ENCODE measurements around the gene AK5.

AK5 gene

DNA sequence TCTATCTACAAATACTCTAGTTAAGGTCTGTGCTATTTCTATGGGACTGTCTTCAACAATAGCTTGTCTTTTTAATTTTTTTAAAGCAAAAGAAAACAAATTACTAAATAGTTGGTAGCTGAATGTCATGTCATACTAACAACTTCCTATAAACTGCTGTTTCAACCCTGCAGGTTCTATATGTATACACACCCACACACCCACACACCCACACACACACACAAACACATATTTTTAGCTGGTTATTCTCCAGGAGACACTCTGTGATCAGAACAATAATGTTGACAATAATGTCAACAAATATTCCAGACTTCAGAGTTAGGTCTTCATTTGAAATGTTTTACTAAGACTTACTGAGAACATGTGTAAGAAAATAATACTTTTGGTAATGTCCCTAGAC is 66.7 kb downstream of the AK5 start:
- DNase-seq (ENCODE audit: insufficient read length, low spot score) (no peak), FAIRE-seq (no peak)

DNA sequence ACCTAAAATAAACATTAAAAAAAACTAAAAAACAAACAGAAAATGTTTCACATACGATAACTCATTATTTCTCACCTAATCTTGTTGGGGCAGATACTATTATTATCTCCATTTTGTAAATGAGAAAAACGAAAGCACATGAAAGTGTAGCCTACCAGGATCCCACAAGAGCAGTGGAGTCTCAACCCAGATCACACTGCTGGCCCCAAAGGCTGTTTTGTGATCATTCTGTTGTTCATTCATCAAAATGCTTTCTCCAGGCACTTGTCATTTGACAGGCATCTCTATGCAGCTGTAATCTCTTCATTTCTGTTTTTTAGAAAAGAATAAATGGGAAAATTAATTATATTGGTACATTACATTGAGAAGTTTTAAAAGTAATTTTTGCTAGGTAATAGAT is 67.5 kb downstream of the AK5 start:
- DNase-seq (ENCODE audit: insufficient read length, low spot score) (no peak), FAIRE-seq (no peak)

DNA sequence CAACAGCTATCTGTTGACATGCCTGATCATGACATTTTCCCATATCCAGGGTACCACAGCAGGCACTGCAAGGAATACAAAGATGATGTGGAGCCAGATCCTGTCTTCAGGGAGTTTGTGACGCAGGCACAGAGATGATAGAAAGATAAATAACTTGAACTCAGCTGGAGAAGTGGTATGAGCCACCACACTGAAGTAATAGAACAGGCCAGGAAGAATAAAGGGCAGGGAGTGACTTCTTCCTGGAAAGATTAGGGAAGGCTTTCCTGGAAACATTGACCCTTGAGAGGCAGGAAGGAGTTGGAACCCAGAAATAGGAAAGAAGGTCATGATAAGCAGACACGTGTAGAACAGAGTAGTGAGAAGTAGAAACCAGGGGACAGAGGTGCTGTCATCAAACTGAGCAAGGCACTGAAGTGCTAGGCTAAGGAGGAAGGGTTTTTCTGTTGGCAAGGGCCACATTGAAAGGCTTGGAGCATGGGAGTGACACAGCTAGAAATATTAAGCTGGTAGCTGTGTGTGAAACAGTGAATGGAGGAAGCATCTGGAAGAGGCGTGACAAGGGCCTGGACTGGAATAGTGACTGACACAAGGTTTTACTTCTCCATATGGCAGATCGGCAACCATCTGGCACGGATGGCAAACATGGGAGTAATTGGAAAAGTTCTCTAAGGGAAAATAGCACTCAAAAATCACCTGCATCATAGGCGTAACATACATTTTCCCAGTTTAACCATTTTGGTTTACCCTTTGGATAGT is 68.4 kb downstream of the AK5 start:
- FAIRE-seq (no peak), DNase-seq (ENCODE audit: insufficient read length, low spot score) (no peak)

DNA sequence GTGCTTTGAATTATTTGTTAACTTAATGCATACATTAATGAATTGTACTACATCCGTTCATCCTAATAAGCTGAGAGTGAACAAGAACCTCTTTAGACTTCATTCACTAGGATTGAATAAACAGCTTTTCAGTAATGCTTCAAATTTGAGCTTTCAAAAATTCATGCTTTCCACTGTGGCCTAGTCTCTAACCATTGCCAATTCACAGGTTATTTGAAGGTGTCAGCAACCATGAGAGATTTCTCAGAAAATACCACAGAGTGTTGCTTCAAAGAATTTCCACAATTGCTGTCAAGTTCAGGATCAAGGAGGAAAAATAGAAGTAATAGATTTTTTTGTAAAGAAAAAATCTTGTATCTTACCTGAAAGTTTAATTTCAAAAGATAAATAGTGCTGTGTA is 72.7 kb downstream of the AK5 start:
- DNase-seq (ENCODE audit: insufficient read length, low spot score) (no peak), FAIRE-seq (no peak)

DNA sequence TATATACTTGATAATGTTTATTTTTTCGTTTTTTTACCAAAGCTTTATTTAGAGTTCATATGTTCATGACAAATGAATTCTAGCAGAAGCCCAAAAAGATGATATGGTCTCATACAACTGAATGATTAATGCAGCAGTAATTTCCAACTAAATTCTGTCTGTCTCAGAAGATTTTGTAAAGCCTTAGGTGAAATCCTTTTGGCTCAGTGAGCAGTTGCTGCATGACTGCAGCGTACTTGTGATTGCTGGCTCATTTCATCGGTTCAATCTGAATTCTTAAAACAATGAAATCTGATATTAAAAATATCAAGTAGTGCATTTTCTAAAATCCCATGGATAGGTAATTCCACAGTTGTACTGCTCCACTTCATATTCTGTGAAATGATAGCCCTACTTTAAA is 73.2 kb downstream of the AK5 start:
- FAIRE-seq, result no peak
- DNase-seq (ENCODE audit: insufficient read length, low spot score), result no peak

DNA sequence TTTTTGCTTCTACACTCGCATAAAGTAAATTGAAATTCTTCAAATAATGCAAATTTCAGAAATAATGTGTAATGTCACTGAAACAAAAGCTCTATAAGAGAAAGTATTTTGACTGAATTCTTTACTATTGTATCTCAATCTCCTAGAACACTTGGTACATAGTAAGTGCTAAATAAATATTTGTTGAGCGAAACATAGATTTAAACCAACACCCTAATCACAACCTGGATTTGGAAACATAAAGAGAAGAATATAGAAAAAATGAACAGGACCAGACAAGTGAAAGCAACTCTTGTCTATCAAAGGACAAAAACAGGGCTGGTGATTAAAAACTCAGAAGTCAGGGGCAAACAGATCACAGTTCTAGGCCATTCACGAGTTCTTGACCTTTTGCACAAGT is 74.3 kb downstream of the AK5 start:
- FAIRE-seq, result no peak

DNA sequence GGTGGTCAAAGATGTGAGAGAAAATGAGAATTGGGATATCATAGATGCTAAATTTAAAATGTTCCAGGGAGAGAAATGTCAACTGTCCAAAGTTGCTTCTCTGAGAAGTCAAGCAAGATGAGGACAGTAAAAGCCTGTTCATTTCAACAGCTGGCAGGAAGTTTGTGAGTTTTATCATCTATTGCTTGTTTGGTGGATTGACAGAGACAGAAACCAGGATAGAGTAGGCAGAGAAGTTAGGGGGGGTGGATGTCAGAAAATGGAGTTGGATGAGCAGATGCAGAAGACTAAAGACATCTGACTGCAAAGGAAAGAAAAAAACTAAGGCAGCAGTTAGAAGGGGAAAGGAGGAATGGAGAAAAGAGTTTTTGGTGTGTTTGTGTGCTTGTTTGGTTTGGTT is 78.4 kb downstream of the AK5 start:
- no peak for DNase-seq (ENCODE audit: insufficient read length, low spot score)
- no peak for FAIRE-seq

More for the DNA sequence above, 74.3 kb downstream of the AK5 start:
- DNase-seq (ENCODE audit: insufficient read length, low spot score), result no peak

DNA sequence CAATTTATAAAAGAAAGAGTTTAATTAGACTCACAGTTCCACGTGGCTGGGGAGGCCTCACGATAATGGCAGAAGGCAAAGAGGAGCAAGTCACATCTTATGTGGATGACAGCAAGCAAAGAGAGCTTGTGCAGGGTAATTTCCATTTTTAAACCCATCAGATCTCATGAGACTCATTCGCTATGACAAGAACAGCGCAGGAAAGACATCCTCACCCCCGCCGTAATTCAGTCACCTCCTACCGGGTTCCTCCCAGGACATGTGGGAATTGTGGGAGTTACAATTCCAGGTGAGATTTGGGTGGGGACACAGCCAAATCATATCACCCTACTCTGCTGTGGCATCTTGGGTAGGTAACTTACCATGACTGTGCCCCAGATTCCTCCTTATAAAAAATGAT is 79.8 kb downstream of the AK5 start:
- DNase-seq (ENCODE audit: insufficient read length, low spot score) (no peak), FAIRE-seq (no peak)

DNA sequence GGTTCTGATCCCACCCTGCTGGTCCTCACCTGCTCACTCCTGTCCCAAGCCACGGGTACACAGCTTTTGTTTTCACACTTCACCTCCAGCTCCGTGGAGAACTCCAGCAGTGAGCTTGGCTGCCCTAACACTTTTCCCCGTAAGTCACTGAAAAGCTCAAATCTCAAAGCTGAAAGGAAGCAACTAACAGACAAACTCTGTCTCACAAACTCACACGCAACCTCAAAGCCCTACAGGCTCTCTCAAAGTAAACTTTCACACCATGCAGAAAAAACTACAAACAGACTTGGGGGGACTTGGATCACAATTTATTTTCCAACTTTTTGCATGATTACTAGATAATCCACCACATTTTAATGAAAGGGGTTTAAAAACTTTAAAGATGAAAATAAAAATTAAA is 88.3 kb downstream of the AK5 start:
- no peak for FAIRE-seq
- no peak for DNase-seq (ENCODE audit: insufficient read length, low spot score)

DNA sequence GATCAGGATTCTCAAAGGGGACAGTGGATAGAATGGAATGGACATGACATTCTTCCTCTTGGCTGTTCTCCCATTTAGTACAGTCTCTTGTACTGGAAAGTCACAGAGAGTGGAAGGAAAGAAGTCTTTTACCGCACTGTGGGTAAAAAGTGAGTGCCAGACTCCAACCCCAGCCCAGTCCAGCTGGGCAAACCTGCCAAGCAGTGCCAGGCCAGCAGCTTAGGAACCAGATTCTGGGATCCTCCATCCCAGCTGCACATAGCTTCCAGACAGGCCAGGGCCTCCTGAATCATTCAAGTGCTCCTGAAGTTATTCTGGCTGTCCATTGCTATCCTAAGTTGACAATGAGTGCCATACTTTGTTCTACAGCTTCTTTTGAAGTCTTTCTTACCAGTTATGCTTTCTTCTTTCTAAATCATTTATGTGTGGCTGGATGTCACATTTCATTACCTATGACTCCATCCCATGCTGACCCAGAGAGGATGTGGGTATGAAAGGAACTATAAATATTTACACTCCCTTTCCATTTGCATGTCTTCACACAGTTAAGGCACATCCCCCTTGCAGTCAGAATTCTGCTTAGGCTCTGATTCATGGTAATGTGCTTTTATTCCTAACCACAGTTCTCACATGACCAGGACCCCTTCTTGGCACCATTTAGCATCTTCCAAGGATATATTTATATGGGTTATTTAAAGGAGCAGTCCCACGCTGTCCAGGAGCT is 88.9 kb downstream of the AK5 start:
- no peak for DNase-seq (ENCODE audit: insufficient read length, low spot score)
- FAIRE-seq, result no peak

DNA sequence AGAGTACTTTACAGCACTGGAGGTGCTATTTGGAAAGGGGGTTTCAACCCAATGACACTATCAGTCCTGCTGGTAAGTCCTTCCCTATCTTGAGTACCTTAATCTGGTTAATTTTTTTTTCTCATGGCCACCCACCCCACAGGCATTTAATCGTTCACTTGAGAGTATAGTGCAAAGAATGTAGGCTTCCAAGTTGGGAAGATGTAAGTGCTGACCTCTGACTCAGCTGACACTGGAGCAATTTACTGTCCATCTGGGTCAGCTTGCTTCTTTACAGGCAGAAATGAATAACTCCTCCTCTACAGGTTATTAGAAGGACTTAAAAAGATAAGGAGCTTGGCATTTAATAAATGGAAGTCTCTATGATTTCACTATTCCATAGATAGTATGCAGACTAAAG is 89.6 kb downstream of the AK5 start:
- FAIRE-seq, result no peak
- DNase-seq (ENCODE audit: insufficient read length, low spot score), result no peak

DNA sequence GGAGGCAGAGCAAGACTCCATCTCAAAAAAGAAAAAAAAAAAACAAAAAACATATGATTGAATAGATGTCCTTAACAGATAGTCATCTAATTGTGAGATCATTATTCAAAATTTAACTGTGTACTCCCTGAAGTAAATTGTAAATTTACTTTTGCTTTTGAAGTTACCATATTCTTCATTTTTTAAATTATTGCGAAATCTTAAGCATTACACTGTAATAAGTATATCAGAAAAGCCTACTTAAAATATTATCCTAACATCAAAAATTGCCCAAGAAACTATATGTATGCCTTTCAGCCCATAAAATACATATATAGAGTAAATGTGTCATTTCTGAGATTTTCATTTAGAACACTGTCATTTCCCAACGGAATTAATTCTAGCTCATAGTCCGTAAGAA is 91.9 kb downstream of the AK5 start:
- FAIRE-seq (no peak), DNase-seq (ENCODE audit: insufficient read length, low spot score) (no peak)

DNA sequence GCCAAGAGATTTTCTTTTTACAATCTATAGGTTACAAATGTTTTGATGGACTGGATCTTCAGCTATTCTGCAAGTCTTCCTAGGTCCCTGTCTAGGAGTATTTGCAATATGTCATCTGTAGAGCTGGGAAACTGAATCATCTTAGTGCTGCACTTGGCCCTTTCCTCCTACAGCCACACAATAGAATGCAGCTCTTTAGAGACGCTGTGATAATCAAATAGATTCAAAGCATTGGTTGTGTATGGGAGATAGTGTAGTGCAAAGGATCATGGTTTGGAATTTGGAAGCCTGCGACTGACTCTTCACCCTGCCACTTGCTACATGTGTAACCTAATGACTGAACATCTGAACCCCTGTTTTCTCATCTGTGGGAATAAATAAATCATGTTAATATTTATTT is 93.7 kb downstream of the AK5 start:
- FAIRE-seq, result no peak

DNA sequence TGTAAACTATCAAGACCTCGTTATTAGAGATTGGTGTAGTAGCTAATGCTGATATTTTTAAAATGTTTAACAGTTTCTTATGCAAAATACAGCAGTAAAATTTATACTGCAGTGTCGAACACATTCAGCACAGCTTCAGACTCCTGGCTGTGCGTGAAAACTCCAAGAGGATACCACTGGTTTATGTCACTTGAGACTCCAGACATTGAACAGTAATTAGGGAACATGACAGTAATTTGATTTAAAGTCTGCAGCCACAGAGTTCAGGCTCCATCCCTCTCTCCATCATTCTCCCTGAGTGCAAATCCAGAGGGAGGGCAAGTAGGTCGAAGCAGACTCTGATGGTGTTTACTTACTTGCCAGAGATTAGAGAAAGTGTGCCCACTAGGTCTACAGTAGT is 94.2 kb downstream of the AK5 start:
- DNase-seq (ENCODE audit: insufficient read length, low spot score) (no peak), FAIRE-seq (no peak)

More for the DNA sequence above, 93.7 kb downstream of the AK5 start:
- no peak for DNase-seq (ENCODE audit: insufficient read length, low spot score)

DNA sequence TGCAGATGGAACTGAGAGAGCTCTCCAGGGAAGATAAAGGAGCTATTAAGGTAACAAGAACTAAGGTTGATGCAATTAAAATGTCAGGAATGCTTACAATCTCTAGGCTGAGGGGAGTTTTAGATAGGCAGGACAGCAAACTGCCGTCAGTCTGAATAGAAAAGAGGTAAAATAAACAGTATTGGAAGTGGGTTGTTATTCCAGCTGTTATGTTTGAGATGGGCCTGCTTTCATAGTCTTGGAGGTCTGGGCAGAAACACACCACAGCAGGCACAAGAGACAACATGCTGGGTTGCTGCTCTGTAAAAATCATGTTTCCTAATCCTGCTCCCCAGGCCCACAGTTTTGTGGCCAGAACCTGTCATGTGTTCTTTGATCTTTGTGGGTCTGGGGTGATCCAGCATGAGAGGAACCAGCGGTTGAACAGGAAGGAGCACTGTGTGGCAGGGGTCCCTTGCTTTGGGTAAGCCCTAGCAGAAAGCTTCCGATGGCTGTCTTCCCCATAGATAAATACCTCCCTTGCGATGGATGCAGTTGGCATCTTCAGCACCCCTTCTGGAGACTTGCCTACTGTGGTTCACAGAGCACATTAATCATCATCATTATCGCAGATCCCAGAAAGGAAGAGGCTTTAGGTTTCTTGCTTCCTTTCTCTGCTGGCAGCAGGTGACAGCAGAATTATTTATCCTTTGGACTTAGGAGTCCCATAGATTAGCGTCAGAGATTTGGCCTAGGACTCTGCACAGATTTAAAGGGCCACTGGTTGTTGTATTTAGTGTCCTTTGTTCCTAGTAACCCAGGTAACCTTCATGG is 97.1 kb downstream of the AK5 start:
- DNase-seq (ENCODE audit: insufficient read length, low spot score) (no peak), FAIRE-seq (no peak)

DNA sequence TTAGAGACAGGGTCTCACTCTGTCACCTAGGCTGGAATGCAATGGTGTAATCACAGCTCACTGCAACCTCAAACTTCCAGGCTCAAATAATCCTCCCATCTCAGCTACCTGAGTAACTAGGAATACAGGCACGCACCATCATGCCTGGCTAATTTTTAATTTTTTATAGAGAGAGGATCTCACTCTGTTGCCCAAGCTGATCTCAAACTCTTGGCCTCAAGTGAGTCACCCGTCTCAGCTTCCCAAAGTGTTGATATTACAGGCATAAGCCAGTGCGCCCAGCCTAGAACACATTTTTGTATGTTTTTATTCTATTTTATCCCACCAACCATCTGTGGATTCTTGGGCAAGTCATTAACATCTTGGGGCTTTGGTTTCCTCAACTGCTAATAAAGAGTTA is 100.5 kb downstream of the AK5 start:
- no peak for DNase-seq (ENCODE audit: insufficient read length, low spot score)

DNA sequence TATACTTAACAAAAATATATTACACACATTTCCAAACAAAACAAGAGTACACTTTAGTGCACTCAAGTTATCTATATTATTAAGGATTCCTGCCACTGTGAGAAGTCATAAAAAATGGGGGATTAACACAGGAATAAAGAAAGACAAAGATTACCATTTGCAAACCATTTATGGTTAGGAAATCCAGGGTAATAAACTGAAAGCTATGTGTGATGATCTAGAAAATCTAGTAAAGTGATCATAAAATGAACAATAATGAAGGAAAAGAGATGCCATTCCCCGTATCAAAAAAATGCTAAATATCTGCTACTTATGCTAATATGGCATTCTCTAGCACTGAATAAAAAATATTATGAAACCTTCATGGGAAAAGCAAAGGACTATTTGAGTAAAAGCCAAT is 101.4 kb downstream of the AK5 start:
- FAIRE-seq, result no peak
- DNase-seq (ENCODE audit: insufficient read length, low spot score), result no peak

More for the DNA sequence above, 100.5 kb downstream of the AK5 start:
- FAIRE-seq, result no peak

DNA sequence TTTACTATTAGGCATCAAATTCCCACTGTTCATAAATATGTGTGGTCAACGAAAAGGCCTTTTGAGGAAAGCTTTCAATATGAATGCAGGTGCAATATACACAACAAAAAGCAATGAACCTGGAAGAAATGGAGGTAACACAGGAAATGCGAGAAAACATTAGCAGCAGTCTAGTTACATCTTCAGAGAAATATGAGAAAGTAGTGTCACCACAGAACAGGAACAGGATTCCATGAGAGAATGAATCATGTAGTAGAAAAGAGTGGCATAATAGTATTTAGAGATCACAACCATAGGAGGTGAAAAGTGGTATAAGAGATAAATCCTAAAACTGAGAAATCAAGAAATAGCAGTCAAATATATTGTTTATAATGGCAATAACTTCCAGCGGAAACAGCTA is 103.7 kb downstream of the AK5 start:
- FAIRE-seq (no peak), DNase-seq (ENCODE audit: insufficient read length, low spot score) (no peak)

DNA sequence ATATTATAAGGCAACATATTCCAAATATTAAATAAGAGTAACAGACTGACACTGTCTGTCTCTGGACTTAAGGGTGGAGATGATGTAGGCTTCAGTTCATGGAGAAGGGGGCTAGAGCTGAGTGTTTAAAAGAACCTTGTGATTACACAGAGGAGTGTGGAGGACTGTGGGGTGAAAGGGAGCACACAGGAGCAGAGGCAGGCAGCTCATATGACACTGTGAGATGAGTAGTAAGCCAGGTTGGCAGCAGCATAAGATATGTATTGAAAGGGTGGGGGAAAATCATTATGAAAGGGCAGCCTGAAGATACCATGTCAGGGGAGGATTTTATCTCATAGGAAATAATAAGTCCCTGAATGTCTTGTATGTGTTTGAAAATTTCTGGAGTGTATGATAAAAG is 104.5 kb downstream of the AK5 start:
- no peak for FAIRE-seq
- DNase-seq (ENCODE audit: insufficient read length, low spot score), result no peak

DNA sequence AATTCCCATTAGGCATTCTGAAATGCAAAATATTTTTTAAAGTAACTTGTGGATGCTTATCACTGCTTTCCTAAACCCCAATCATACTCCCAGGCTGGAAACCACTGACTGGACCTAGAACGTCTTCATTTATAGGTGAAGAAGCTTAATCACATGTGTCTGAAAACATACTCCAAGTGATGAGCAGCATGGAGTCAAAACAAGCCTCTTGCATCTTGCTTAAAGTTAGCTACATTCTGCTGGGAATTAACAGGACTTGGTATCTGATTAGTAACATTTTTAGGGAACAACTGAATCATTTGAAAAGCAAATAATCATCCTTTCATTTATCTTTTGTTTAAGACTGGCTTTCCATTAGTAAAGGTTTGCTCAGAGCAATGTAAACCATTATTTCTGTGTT is 105.7 kb downstream of the AK5 start:
- DNase-seq (ENCODE audit: insufficient read length, low spot score) (no peak), FAIRE-seq (no peak)

DNA sequence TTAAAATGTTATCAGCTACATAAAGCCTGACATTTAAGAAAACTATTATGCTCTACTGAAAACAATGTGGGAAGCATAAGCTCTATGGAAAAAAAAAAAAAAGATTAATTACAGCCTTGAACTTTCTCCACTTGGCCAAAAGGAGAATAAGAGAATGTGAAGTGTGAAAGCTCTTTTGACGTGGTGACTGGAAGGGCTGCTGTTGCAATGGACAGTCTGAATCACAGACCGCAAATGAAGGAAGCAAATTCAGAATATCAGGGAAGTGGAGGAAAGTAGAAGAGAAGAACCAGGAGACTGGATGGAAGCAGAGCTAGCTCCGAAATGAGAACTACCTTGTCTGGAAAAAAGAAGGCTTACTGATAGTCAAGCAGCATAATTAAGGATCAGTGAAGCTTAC is 106.8 kb downstream of the AK5 start:
- FAIRE-seq, result no peak

DNA sequence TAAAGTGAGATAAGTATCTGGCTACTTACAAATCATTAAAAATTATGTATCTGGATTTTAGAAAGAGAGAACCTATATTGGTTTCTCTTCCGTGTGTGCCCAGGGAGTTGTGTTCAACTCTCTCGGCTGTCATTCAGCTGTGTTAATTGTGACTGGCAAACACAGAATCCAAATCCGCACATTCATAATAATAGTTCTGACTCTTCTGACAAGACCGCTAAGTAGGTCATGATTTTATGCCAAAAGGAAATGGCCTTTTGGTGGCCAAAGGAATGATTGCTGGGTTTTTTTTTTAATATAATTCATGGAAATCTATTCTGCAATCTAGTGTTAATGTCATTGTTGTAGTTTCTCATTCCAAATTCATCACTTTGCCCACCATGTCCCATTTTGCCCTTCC is 110.7 kb downstream of the AK5 start:
- DNase-seq (ENCODE audit: insufficient read length, low spot score), result no peak
- no peak for FAIRE-seq

More for the DNA sequence above, 106.8 kb downstream of the AK5 start:
- no peak for DNase-seq (ENCODE audit: insufficient read length, low spot score)
